ENCODE measurements around the gene POU5F1. TPM values are rescaled to one million over a fixed set of nuclear protein-coding genes. Genes with fewer than 3 reads are reported as not detected.

The POU5F1 gene
- total RNA-seq (2022; extraction: Qiagen RNA extraction; ENCODE audit: low read depth): 7.4 to 10.9 TPM (median 9.5 TPM) in 5 replicates

DNA sequence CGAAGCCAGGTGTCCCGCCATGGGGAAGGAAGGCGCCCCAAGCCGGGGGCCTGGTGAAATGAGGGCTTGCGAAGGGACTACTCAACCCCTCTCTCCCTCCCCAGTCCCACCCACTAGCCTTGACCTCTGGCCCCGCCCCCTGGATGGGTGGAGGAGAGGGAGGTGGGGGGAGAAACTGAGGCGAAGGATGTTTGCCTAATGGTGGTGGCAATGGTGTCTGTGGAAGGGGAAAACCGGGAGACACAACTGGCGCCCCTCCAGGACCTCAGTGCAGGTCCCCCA lies at the start of gene POU5F1:
Gene POU5F1 (minus strand): TSS at position 83 of the 282 bp plus-strand sequence. CDS start 62 bp downstream, at position 21.

DNA sequence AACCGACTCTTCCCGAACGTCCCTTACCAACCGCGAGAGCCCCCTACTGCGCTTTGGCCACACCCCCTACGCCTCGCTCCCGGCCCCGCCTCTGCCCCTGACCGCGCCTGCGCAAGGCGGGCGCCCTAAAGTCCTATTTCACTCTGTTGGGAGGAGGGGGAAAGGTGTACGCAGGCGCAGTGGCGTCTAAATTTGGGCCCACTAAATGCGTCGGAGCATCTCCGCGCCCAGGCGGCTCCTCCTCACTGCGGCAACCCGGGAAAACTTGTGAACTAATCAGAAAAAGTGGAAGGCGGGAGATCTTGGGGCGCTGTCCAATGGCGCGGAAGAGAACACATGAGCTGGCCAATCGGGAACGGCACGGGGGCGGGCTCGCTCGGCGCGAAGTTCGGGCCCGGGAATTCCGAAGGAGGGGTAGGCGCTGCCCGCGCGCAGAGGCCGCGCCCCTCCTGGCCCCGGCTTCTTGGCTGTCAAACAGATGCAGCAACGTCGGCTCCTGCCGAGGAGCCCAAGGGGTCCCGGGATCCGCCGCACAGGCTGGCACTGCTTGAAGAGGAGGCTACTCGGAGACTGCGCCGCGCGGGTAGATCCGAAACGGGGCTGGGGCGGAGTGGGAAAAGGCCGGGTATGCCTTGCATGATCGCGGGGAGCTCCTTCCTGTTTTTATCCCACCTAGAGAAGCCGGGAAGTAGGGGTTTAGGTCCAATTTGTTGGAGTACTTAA lies 12.2 kb downstream of the POU5F1 start, which contains the start of gene TCF19:
Gene TCF19 (plus strand): TSS at position 450 of the 723 bp plus-strand sequence. CDS start 881 bp downstream, outside the sequence.

DNA sequence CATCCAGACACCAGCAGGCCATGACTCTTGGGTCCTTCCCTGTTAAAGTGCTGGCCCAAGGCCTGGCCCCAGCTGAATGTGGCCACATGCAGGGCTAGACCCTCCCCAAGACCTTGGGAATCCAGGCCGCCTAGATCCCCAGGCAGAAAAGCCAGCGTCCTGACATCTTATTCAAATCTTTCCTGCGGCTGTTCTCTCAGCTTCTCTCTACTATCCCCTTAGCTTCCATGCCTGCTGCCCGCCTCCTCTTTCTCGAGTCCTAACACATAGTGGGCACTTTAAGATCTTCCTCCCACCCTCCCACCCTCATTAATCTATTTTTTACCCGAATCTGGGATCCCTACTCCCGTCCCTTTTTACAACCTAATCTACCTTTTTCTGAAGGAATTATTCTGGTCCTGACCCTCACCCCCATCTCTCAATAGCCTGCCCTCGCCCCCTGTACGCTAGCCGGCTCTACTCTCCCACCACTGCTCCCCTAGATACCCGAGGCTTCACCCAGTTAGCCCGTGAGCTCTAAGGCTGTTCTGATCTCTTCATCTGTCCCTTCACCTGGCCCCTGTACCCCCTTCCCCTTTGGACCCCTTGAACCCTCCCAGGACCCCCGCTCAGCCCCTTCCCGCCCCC lies 12.9 kb downstream of the POU5F1 start, which contains the start of gene CCHCR1:
Gene CCHCR1 (minus strand): TSS at position 290 of the 627 bp plus-strand sequence. CDS start 202 bp downstream, at position 88.

DNA sequence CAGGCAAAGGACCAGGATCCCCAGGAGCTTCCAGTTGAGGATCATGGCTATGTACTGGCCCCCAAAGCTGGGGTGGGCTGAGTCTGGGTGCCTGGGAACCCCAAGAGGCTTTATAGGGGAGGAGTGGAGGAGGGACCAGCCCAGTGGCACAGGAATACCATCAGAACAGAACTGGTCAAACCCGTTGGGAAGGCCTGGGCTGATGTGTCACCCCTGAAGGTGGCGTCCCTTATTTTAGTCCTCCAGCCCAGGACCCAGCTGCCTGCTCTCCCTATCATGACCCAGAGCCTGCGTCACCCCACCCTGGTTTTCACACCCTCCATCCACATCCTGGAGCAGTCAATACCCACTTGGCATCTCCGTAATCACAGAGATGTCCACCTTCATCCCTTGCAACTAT lies 31.5 kb downstream of the POU5F1 start, which contains the start of gene PSORS1C2:
Gene PSORS1C2 (minus strand): TSS at position 85 of the 400 bp plus-strand sequence. CDS start 40 bp downstream, at position 45.

DNA sequence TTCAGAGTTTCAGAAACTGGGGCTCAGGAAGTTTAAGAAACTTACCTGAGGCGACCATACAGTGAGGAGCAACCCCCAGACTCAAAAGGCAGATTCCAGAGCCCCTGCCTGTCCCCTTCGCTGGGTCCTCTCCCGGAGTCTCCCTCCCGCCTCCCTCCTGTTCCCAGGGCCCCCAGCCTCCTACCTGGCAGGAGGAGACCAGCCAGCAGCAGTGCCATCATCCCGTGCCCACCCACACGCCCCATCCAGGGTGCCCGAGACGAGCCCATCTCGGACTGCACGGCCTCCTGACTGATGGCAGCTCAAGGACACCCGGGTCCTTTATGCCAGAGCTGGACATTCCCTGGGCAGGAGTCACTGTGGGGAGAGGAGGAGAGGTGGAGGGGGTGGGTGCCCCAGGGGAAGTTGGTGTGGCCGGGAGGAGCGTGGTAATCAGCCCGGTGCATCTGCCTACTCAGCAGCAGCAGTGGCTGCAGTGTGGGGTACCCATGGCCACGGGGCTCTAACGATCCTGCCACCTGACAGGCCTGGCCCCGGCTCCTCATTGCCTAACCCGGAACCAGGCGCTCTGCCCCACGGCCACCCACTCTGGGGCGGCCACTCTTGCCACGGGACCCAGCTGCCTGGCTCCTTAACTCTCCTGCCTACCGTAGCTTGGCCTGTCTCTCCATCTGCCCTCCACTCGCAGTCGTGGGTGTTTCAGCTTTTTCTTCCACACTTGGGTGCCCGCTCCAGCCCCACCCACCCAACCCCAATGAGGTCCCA lies 50.1 kb downstream of the POU5F1 start, which contains the start of gene CDSN:
Gene CDSN (minus strand): TSS at position 296 of the 765 bp plus-strand sequence. CDS start 27 bp downstream, at position 269.

DNA sequence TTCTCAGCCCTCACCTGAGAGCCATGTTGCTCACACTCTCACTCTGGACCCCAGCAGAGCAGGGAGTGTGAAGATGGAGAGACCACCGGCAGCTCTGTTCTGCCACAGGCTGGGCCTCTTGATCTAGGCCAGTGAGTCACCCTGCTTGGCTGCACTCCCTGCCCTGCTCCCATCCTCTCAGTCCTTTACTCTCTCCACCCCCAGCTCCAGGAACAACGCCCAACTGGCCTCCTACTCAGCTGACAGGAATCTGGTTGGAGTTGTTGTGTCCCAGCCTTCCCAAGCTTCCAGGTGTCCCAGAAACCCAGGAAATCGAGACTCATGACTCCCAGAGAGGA lies 56.0 kb downstream of the POU5F1 start, which contains the start of gene PSORS1C1:
Gene PSORS1C1 (plus strand): TSS at position 260 of the 338 bp plus-strand sequence. CDS start 14,833 bp downstream, outside the sequence.

Other genes starting within 250 kb of the POU5F1 start
- not detected in 5 replicates for gene SFTA2, start 238.5 kb downstream of the POU5F1 start, total RNA-seq (2022; extraction: Qiagen RNA extraction; ENCODE audit: low read depth)
- gene MUCL3, start 229.7 kb downstream of the POU5F1 start, total RNA-seq (2022; extraction: Qiagen RNA extraction; ENCODE audit: low read depth): 0.03 to 0.09 TPM (median 0.06 TPM) in 4 of 5 replicates, not detected in the other
- gene MUC21, start 187.0 kb downstream of the POU5F1 start, total RNA-seq (2022; extraction: Qiagen RNA extraction; ENCODE audit: low read depth): not detected in 5 replicates
- 0.02 TPM in 1 of 5 replicates, not detected in the others for gene MUC22, start 160.2 kb downstream of the POU5F1 start, total RNA-seq (2022; extraction: Qiagen RNA extraction; ENCODE audit: low read depth)
- gene C6orf15, start 58.1 kb downstream of the POU5F1 start, total RNA-seq (2022; extraction: Qiagen RNA extraction; ENCODE audit: low read depth): not detected in 5 replicates
- gene PSORS1C1, start 55.9 kb downstream of the POU5F1 start, total RNA-seq (2022; extraction: Qiagen RNA extraction; ENCODE audit: low read depth): 4.4 to 7.5 TPM (median 6.1 TPM) in 5 replicates
- gene CDSN, start 50.2 kb downstream of the POU5F1 start, total RNA-seq (2022; extraction: Qiagen RNA extraction; ENCODE audit: low read depth): not detected in 5 replicates
- not detected in 5 replicates for gene PSORS1C2, start 31.6 kb downstream of the POU5F1 start, total RNA-seq (2022; extraction: Qiagen RNA extraction; ENCODE audit: low read depth)
- gene CCHCR1, start 12.9 kb downstream of the POU5F1 start, total RNA-seq (2022; extraction: Qiagen RNA extraction; ENCODE audit: low read depth): 6.3 to 7.9 TPM (median 7.7 TPM) in 5 replicates
- gene TCF19, start 12.1 kb downstream of the POU5F1 start, total RNA-seq (2022; extraction: Qiagen RNA extraction; ENCODE audit: low read depth): 11.9 to 14.7 TPM (median 12.7 TPM) in 5 replicates
- gene HLA-C, start 101.4 kb upstream of the POU5F1 start, total RNA-seq (2022; extraction: Qiagen RNA extraction; ENCODE audit: low read depth): 46.6 to 55.0 TPM (median 51.9 TPM) in 5 replicates
- gene HLA-B, start 186.5 kb upstream of the POU5F1 start, total RNA-seq (2022; extraction: Qiagen RNA extraction; ENCODE audit: low read depth): 19.9 to 38.0 TPM (median 25.5 TPM) in 5 replicates
- 28.4 to 32.1 TPM (median 31.4 TPM) in 5 replicates for gene MICA, start 232.9 kb upstream of the POU5F1 start, total RNA-seq (2022; extraction: Qiagen RNA extraction; ENCODE audit: low read depth)